Effector memory CD4-positive, alpha-beta T cell (primary cell): ENCODE data around the gene SHISA6.

Experiments
- DNase-seq, 3 donors: peaks; one replicate each; pipeline ENCODE4 v3.0.0-alpha.2; 2020
- H3K27ac ChIP-seq: 2 replicates; pipeline ENCODE4 v1.7.0; 2013; ENCODE audit warnings: mild to moderate bottlenecking, low read length, moderate library complexity; ENCODE audit not compliant: insufficient read depth, poor library complexity, severe bottlenecking
- H3K27me3 ChIP-seq: replicated peaks from 2 replicates; pipeline ENCODE4 v1.7.0; 2013; ENCODE audit warnings: mild to moderate bottlenecking, low read length; ENCODE audit not compliant: insufficient read depth, control insufficient read depth, poor library complexity, severe bottlenecking
- H3K36me3 ChIP-seq: 2 replicates; pipeline ENCODE4 v1.7.0; 2013; ENCODE audit warnings: mild to moderate bottlenecking, low read length, moderate library complexity; ENCODE audit not compliant: control insufficient read depth, insufficient read depth
- H3K4me1 ChIP-seq: 2 replicates; pipeline ENCODE4 v1.7.0; 2013; ENCODE audit warnings: low read length, mild to moderate bottlenecking; ENCODE audit not compliant: control insufficient read depth, insufficient read depth, poor library complexity, severe bottlenecking
- H3K4me3 ChIP-seq: 2 replicates; pipeline ENCODE4 v1.7.0; 2013; ENCODE audit warnings: low read length, low read depth, mild to moderate bottlenecking; ENCODE audit not compliant: insufficient read depth, poor library complexity, severe bottlenecking
- H3K9me3 ChIP-seq: 2 replicates; pipeline ENCODE4 v1.7.0; 2013; ENCODE audit warnings: mild to moderate bottlenecking, low read length, moderate library complexity; ENCODE audit not compliant: control insufficient read depth

Gene SHISA6

GRCh38 chr17:11256877-11257276, 15.9 kb downstream of the SHISA6 start:
- H3K36me3 ChIP-seq = no peaks in the 10 kb centered on the region
- H3K4me1 ChIP-seq = no peaks in the 10 kb centered on the region
- DNase-seq = no peak
- H3K27me3 ChIP-seq = no peaks in the 10 kb centered on the region
- no peak overlapping the region for H3K27ac ChIP-seq
- H3K4me3 ChIP-seq = no peak overlapping the region
- no peaks in the 10 kb centered on the region for H3K9me3 ChIP-seq

GRCh38 chr17:11264183-11264871, 23.3 kb downstream of the SHISA6 start:
- H3K36me3 ChIP-seq = no peaks in the 10 kb centered on the region
- H3K27me3 ChIP-seq = no peaks in the 10 kb centered on the region
- H3K9me3 ChIP-seq = no peaks in the 10 kb centered on the region
- H3K27ac ChIP-seq = no peak overlapping the region
- no peak for DNase-seq
- no peak overlapping the region for H3K4me3 ChIP-seq
- no peaks in the 10 kb centered on the region for H3K4me1 ChIP-seq

- no peak for DNase-seq
- Histone ChIP-seq H3K9me3 (no peaks in the 10 kb centered on the region), H3K4me3 (no peak overlapping the region), H3K4me1 (no peaks in the 10 kb centered on the region), H3K27me3 (no peaks in the 10 kb centered on the region), H3K36me3 (no peaks in the 10 kb centered on the region), H3K27ac (no peak overlapping the region)
These were observed 27.1 kb downstream of the SHISA6 start for GRCh38 chr17:11267999-11268575.

- Histone ChIP-seq H3K27me3 (no peaks in the 10 kb centered on the region), H3K9me3 (no peaks in the 10 kb centered on the region), H3K27ac (no peak overlapping the region), H3K36me3 (no peaks in the 10 kb centered on the region), H3K4me3 (no peak overlapping the region), H3K4me1 (no peaks in the 10 kb centered on the region)
- no peak for DNase-seq
These were observed 28.2 kb downstream of the SHISA6 start for GRCh38 chr17:11269210-11269609.

GRCh38 chr17:11272191-11272590, 31.2 kb downstream of the SHISA6 start:
- DNase-seq = no peak
- H3K4me1 ChIP-seq = no peaks in the 10 kb centered on the region
- no peaks in the 10 kb centered on the region for H3K27me3 ChIP-seq
- H3K9me3 ChIP-seq = no peaks in the 10 kb centered on the region
- no peak overlapping the region for H3K4me3 ChIP-seq
- H3K27ac ChIP-seq = no peak overlapping the region
- H3K36me3 ChIP-seq = no peaks in the 10 kb centered on the region

- no peak overlapping the region for H3K27ac ChIP-seq
- no peak overlapping the region for H3K4me3 ChIP-seq
- H3K9me3 ChIP-seq = no peaks in the 10 kb centered on the region
- no peaks in the 10 kb centered on the region for H3K36me3 ChIP-seq
- DNase-seq = no peak
- H3K27me3 ChIP-seq = no peaks in the 10 kb centered on the region
- no peaks in the 10 kb centered on the region for H3K4me1 ChIP-seq
These were observed 32.6 kb downstream of the SHISA6 start for GRCh38 chr17:11273596-11273995.

GRCh38 chr17:11274106-11274505, 33.1 kb downstream of the SHISA6 start:
- Histone ChIP-seq H3K27me3 (no peaks in the 10 kb centered on the region), H3K4me1 (no peaks in the 10 kb centered on the region), H3K9me3 (no peaks in the 10 kb centered on the region), H3K27ac (no peak overlapping the region), H3K4me3 (no peak overlapping the region), H3K36me3 (no peaks in the 10 kb centered on the region)
- DNase-seq = no peak

GRCh38 chr17:11276486-11276885, 35.5 kb downstream of the SHISA6 start:
- no peak overlapping the region for H3K27ac ChIP-seq
- no peak for DNase-seq
- H3K4me3 ChIP-seq = no peak overlapping the region
- H3K36me3 ChIP-seq = no peaks in the 10 kb centered on the region
- no peaks in the 10 kb centered on the region for H3K9me3 ChIP-seq
- no peaks in the 10 kb centered on the region for H3K4me1 ChIP-seq
- no peaks in the 10 kb centered on the region for H3K27me3 ChIP-seq

- no peaks in the 10 kb centered on the region for H3K27me3 ChIP-seq
- H3K4me3 ChIP-seq = no peak overlapping the region
These were observed 37.4 kb downstream of the SHISA6 start for GRCh38 chr17:11278186-11278991.

GRCh38 chr17:11278992-11279270, 37.9 kb downstream of the SHISA6 start:
- DNase-seq = no peak

More at GRCh38 chr17:11278186-11278991, 37.4 kb downstream of the SHISA6 start:
- Histone ChIP-seq H3K27ac (no peak overlapping the region), H3K9me3 (no peaks in the 10 kb centered on the region), H3K4me1 (no peaks in the 10 kb centered on the region), H3K36me3 (no peaks in the 10 kb centered on the region)
- DNase-seq = no peak

More at GRCh38 chr17:11278992-11279270, 37.9 kb downstream of the SHISA6 start:
- Histone ChIP-seq H3K27me3 (no peaks in the 10 kb centered on the region), H3K36me3 (no peaks in the 10 kb centered on the region), H3K9me3 (no peaks in the 10 kb centered on the region), H3K27ac (no peak overlapping the region), H3K4me1 (no peaks in the 10 kb centered on the region), H3K4me3 (no peak overlapping the region)
